ENCODE results near the gene MED13L.

DNA sequence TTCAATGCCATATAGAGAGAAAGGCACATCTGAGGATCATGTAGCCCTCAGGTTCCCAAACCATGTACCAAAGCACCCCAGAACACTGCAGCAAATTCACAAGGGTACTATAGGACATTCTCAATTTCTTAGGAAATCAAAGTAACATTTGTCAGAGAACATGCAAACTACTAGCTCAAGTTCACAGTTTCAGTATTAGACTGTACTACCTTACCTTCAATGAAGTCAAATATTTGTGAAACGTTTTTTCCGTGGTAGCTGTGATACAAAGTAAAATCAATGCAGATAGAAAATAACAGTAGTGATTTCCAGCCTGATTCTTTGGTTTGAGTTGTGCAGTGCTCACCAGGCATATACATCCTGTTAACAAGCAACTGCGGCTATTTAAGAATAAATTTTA is 197.1 kb downstream of the MED13L start:
- TF ChIP-seq CTCF (conservative IDR thresholded peaks at IDR 0.05 in 1 of 2, IDR thresholded peaks at IDR 0.05 in 1 of 2; ENCODE audit: low read depth in 1 of 2, low read length in 2 of 2) (no peak), EZH2 (IDR thresholded peaks at IDR 0.05; ENCODE audit: low read length, missing control alignments) (no peak)
